NCI-H2081 treated with DMSO at 0.1 percent for 48 hours (cell line): Measurements from ENCODE around the gene ZNF17.

ENCODE experiments used
- DNase-seq: peaks from one replicate; lab custom pipeline; 2025; lab: John Stamatoyannopoulos, UW

ZNF17 gene

DNA sequence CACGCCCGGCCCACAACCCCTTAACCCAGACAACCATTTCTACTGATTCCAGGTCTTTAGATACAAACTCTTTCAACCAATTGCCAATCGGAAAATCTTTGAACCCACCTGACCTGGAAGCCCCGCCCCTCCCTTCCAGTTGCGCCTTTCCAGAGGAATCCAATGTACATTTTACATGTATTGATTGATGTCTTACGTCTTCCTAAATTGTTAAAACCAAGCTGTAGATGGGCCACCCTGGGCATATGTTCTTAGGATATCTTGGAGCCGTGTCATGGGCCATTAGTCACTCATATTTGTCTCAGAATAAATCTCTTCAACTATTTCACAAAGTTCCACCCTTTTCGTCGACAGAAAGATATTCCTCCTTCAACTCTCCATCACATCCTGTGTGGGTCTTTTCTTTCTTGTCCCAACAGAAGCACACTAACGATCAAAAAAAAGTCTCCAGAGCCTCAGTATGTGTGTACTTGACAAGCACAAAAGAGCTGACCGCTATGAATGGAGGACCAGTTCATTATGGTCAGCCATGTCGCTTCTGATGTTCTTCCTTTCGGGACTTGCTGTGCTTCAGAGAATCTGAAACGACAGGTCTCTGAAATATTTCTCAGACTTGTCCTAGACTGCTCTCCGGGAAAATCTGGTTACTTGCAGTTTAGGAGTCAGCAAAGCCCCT lies 23.6 kb downstream of the ZNF17 start:
- DNase-seq: no peak

DNA sequence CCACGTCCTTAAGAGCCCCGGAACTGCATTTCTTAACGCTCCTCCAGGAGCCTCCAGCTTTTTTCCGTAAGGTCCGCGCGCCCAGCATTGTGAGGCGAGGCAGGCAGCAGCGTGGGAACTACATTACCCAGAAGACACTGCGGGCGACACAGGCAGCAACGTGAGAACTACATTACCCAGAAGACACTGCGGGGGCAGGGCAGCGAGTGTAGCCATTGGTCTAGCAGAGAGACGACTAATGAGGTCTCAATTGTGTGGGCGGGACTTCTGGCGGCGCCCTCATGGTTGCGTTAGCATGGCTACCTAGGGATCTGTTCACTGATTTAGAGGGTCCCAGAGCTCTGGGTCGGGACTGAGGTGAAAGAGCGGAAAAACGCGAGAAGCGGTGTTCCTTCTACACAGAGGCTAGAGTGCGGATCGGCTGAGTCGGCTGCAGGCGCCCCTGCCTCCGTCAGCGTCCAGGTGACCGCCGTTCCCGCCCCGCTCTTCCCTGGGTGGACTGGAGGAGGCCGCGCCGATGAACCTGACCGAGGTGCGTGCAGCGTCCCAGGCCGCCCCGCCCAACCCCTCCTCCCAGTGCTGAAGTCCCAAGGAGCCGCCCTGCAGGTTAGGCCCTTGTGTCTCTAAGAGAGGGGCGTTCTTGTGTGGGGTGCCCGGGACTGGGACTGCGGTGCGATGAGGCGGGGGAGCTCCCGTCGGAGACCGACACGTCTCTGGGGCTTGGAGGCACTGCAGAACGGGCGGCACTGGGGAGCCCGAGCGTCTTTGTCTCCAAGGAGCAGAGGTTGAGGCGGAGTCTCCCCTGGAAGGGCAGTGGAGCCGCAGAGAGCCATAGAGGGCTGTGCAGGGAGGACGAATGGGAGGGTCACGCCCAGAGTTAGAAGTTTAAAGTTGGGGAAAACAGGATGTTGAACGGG lies 24.4 kb downstream of the ZNF17 start, which contains the start of gene ZNF749:
ZNF749 (plus strand) TSS at position 264 of the 917 bp plus-strand sequence; CDS start at position 518, 254 bp downstream.
- DNase-seq: peak; percentile 94

DNA sequence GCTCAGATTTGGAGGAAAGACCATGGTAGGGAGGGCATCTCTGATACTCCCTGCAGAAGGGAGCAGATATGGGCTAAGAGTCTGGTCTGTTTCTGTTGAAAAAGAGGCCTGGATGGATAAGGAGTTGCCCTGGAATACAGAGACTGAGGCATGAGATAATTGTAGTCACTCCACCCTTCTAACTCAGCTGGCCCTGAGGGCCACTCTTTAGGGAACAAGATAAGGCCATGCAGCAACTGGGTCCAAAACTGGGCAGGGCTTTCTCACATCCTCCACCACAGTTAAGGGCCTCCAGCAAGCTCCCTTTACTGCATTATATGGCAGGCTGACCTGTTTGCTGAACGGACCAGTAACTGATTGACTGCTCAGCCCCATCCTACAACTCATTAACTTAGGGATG lies 25.5 kb downstream of the ZNF17 start:
- no peak for DNase-seq

DNA sequence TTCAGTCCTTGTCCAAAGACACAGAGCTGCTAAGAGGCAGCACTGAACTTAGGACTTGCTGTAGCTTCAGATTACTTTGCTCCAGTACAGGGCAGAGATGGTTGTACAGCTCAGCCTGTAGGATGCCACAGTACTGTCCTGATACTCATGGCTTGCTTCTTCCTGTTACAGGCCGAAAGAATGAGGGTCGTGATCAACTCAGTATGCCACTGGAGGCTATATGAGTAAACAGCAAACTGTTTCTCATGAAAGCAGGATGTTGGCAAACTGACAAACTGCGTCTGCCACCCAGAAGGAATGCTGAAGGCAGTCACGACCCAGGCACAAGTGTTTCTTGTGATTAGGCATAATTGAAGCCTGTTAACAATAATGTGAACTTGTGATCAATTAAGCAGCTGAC lies 27.0 kb downstream of the ZNF17 start:
- DNase-seq: no peak

DNA sequence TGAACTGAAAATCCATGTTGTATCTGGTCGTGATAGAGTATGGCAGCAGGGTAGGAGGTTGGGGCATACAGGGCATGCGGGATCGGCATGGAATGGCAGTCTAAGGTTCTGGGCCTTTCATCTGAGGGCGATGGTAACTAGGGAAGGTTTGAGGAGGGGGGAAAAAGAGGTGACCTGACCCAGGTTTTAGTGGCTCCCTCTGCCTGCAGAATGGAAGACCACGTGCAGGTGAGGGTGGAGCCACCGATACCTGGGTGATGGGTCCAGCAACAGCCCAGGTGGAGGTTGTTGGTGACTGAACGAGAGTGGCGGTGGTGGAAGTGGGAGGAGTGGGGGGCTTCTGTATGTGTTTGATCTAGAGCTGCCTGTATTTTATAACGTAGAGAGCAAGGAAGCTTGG lies 28.0 kb downstream of the ZNF17 start:
- DNase-seq: no peak

DNA sequence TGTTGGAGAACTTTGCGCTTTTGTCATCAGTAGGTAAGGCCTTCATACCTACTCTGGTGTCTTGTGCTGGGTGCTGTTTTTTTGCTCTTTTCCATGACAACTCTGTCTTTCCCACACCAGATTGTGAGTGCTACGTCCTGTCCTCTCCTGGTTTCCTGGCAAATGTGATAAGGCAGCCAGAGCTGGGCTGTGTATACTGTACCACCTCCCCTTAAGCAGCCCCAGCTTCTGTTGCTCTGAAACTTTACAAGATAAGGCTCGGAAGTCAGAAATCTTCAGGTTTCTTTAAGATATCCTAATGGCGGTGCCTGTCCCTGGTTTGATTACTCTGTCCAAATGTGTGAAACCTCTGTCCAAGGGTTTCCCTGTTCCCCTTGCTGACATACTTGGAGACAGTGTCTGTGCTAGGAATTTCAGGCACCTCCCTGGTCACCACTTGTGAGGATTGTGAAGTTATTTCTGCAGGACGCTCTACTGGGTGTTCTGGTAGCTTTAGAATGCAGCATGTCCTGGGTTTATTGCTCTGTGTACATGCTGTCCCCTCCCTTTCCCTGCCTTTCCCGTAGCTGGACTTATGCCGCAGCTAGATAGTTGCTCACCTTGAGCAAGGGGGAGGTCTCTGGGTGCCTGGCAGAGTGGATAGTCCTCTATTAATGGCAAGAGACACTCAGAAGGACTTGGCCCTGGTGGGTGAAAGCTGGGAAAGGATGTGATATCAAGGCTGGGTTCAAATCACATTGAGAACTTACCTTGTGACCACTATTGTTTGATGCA lies 31.2 kb downstream of the ZNF17 start:
- no peak for DNase-seq

DNA sequence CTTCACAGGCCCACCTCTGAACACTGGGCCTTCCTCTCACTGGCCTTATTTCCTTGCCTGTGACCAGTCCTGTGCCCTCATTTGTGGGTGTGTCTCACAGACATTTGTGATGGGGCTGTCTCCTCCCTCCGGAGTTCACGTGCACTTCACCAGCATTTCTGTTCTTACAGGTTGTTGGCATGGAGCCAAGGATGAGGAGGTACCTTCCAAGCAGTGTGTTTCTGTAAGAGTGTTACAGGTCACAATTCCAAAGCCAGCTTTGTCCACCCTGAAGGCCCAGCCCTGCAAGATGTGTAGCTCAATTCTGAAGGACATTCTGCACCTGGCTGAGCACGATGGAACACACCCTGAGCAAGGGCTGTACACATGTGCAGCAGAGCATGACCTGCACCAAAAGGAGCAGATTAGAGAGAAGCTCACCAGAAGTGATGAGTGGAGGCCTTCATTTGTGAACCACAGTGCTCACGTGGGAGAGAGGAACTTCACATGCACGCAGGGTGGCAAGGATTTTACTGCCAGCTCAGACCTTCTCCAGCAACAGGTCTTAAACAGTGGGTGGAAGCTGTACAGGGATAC lies 32.2 kb downstream of the ZNF17 start:
- DNase-seq: no peak

DNA sequence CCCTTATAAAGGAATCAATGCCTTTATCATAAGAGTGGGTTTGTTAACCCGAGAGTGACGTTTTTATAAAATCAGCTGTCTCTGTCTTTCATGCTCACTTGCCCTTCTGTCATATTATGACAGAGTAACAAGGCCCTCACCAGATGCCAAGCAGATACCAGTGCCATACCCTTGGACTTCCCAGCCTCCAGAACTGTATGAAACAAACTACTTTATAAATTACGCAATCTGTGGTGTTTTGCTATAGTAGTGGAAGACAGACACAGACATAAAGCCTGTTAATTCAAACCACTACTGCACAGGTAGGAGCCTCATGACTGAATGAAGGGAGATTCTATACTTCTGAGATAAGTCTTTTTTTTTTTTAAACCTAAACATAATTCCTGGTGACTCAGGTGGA lies 41.3 kb downstream of the ZNF17 start:
- no peak for DNase-seq

DNA sequence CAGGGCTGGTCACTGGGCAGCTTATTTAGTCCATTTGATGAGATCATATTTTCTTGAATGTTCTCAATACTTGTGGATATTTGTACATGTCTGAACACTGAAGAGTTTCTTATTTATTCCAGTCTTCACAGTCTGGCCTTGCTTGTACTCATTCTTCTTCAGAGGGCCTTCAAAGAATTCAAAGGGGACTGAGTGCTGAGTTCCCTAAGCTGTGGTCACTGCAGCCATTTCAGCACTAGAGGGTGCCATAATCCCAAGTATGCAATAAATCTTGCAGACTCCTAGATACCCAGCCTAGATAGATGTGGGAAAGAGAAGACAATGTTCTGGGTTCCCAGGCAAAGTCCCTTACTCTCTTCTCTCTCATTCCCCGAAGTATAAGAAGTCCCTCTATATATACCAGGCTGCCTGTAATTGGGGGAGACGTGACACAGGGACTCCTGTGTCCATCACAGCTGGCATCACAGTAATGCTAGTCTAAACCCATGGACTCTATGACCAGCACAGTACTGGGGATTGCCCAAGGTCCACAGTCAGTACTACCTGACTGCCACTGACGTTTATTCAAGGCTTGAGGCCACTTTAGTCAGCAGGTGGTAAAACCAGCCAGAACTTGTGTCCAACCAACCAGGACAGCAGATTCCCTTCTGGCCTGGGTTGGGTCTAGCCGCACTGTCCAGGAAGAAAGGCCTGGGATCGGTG lies 54.9 kb downstream of the ZNF17 start:
- DNase-seq: no peak

DNA sequence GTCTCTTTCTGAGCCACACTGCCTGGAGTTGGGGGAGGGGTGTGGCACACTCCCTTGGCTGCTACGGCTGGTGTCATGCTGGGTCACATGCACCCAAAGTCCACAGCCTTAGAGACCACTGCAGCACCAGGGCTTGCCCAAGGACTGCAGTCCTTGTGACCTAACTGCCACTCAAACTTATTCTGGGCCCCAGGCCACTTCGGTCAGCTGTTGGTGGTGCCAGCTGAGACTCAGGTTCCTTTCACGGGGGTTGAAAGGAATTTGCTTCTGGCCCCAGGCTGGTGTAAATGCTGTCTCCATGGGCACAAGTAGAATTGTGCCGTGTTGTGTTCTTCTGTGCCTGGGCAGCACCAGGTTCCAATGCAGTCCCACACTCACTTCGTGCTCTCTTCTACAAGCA lies 55.5 kb downstream of the ZNF17 start:
- no peak for DNase-seq
